Stomach smooth muscle (tissue), 2 donors: ENCODE measurements around the gene ATP6V0A1.
A peak's percentile ranks its signal among the peaks of the same experiment; 100 is the strongest.
"Not testable (repeated sequence)": the region's sequence is repeated elsewhere in the genome, so short reads cannot be mapped to it uniquely, and the experiment has no call there.

Experiments
- H3K27ac ChIP-seq: one replicate; pipeline ENCODE4 v1.7.0; 2013; ENCODE audit warnings: mild to moderate bottlenecking, low read length, inconsistent platforms
- H3K27me3 ChIP-seq, 2 donors: one replicate each; pipeline ENCODE4 v1.7.0; 2013; ENCODE audit warnings: low read length in 2 of 2; ENCODE audit not compliant: insufficient read depth in 2 of 2, control insufficient read depth in 1 of 2
- H3K36me3 ChIP-seq, 2 donors: one replicate each; pipeline ENCODE4 v1.7.0; 2013; ENCODE audit warnings: low read length in 2 of 2; ENCODE audit not compliant: control insufficient read depth in 2 of 2, insufficient read depth in 2 of 2
- H3K4me1 ChIP-seq: one replicate; pipeline ENCODE4 v1.7.0; 2013; ENCODE audit warnings: low read length; ENCODE audit not compliant: control insufficient read depth, insufficient read depth
- H3K4me3 ChIP-seq, 2 donors: one replicate each; pipeline ENCODE4 v1.7.0; 2013; ENCODE audit warnings: low read length in 2 of 2
- H3K9ac ChIP-seq, 2 donors: one replicate each; pipeline ENCODE4 v1.7.0; 2013; ENCODE audit warnings: low read length in 2 of 2, mild to moderate bottlenecking in 1 of 2
- H3K9me3 ChIP-seq, 2 donors: one replicate each; pipeline ENCODE4 v1.7.0; 2013; ENCODE audit warnings: low read length in 2 of 2; ENCODE audit not compliant: control insufficient read depth in 2 of 2
- donor health status: healthy.
- donor health status: Pancreatic carcinoma.

ATP6V0A1 gene

GRCh38 chr17:42530952-42531454, 72.3 kb downstream of the ATP6V0A1 start:
- Histone ChIP-seq H3K4me1 (peaks cover 40% of the 10 kb centered on the region), H3K4me3 (no peak overlapping the region), H3K27ac (peak overlapping the region; percentile 70), H3K36me3 (no peaks in the 10 kb centered on the region), H3K27me3 (no peaks in the 10 kb centered on the region), H3K9me3 (no peaks in the 10 kb centered on the region), H3K9ac (no peak overlapping the region)

GRCh38 chr17:42531455-42532354, 73.0 kb downstream of the ATP6V0A1 start:
- H3K4me3 ChIP-seq: peak overlapping the region; percentile 46 to 74
- no peaks in the 10 kb centered on the region for H3K27me3 ChIP-seq
- H3K9me3 ChIP-seq: no peaks in the 10 kb centered on the region
- peak overlapping the region; percentile 61 to 64 for H3K9ac ChIP-seq
- H3K4me1 ChIP-seq: peaks cover 40% of the 10 kb centered on the region
- H3K36me3 ChIP-seq: no peaks in the 10 kb centered on the region
- peak overlapping the region; percentile 70 for H3K27ac ChIP-seq

- Histone ChIP-seq H3K9ac (peak overlapping the region; percentile 64 to 74), H3K27me3 (no peaks in the 10 kb centered on the region), H3K9me3 (no peaks in the 10 kb centered on the region), H3K4me1 (peaks cover 37% of the 10 kb centered on the region), H3K36me3 (peaks cover 5 to 13% of the 10 kb centered on the region in 2 donors), H3K27ac (peak overlapping the region; percentile 89), H3K4me3 (peak overlapping the region; percentile 63 to 80)
Observed at GRCh38 chr17:42535155-42536047, 76.7 kb downstream of the ATP6V0A1 start.

GRCh38 chr17:42536048-42536371, 77.3 kb downstream of the ATP6V0A1 start, which contains the start of gene NAGLU:
NAGLU (plus strand) TSS chr17:42536241; CDS start chr17:42536273, 32 bp downstream.
- Histone ChIP-seq H3K4me3 (peak within 1 kb of the TSS; percentile 71 to 80), H3K4me1 (peaks cover 32% of the 10 kb centered on the region), H3K9me3 (no peaks in the 10 kb centered on the region), H3K9ac (peak within 1 kb of the TSS; percentile 74 to 84), H3K36me3 (peaks cover 5 to 15% of the 10 kb centered on the region in 2 donors), H3K27ac (peak within 1 kb of the TSS; percentile 89), H3K27me3 (no peaks in the 10 kb centered on the region)

- H3K27me3 ChIP-seq: no peaks in the 10 kb centered on the region
- H3K9ac ChIP-seq: peak overlapping the region; percentile 65 to 84
- H3K4me1 ChIP-seq: peaks cover 27% of the 10 kb centered on the region
- peak overlapping the region; percentile 62 for H3K27ac ChIP-seq
- no peaks in the 10 kb centered on the region for H3K9me3 ChIP-seq
- peak overlapping the region; percentile 71 to 80 for H3K4me3 ChIP-seq
- peaks cover 8 to 21% of the 10 kb centered on the region in 2 donors for H3K36me3 ChIP-seq
Observed at GRCh38 chr17:42536372-42537155, 77.9 kb downstream of the ATP6V0A1 start.

GRCh38 chr17:42537156-42537805, 78.6 kb downstream of the ATP6V0A1 start:
- Histone ChIP-seq H3K4me3 (peak overlapping the region; percentile 71 to 80), H3K9ac (peak overlapping the region; percentile 65 to 84), H3K9me3 (no peaks in the 10 kb centered on the region), H3K4me1 (peaks cover 23% of the 10 kb centered on the region), H3K27ac (peak overlapping the region; percentile 62), H3K27me3 (no peaks in the 10 kb centered on the region), H3K36me3 (peaks cover 9 to 21% of the 10 kb centered on the region in 2 donors)

- no peak overlapping the region for H3K9ac ChIP-seq
- H3K27me3 ChIP-seq: no peaks in the 10 kb centered on the region
- no peak overlapping the region for H3K27ac ChIP-seq
- peaks cover 12 to 24% of the 10 kb centered on the region in 2 donors for H3K36me3 ChIP-seq
- H3K4me3 ChIP-seq: no peak overlapping the region
- H3K4me1 ChIP-seq: peaks cover 23% of the 10 kb centered on the region
- H3K9me3 ChIP-seq: no peaks in the 10 kb centered on the region
Observed at GRCh38 chr17:42537826-42538451, 79.3 kb downstream of the ATP6V0A1 start.

GRCh38 chr17:42538482-42538881, 79.8 kb downstream of the ATP6V0A1 start:
- H3K9ac ChIP-seq: no peak overlapping the region
- peaks cover 23% of the 10 kb centered on the region for H3K4me1 ChIP-seq
- no peak overlapping the region for H3K4me3 ChIP-seq
- peaks cover 12 to 25% of the 10 kb centered on the region in 2 donors for H3K36me3 ChIP-seq
- H3K27me3 ChIP-seq: no peaks in the 10 kb centered on the region
- H3K27ac ChIP-seq: no peak overlapping the region
- no peaks in the 10 kb centered on the region for H3K9me3 ChIP-seq

- H3K9me3 ChIP-seq: not testable (repeated sequence)
- H3K36me3 ChIP-seq: peaks cover 12 to 29% of the 10 kb centered on the region in 2 donors
Observed at GRCh38 chr17:42540558-42540957, 81.9 kb downstream of the ATP6V0A1 start.

More at GRCh38 chr17:42540558-42540957, 81.9 kb downstream of the ATP6V0A1 start:
- H3K4me3 ChIP-seq, H3K9ac ChIP-seq, H3K27me3 ChIP-seq, H3K27ac ChIP-seq: not testable (repeated sequence)
- H3K4me1 ChIP-seq: peaks cover 17% of the 10 kb centered on the region
